Measurements from ENCODE around the gene UBE2D3. TPM values are rescaled to one million over a fixed set of nuclear protein-coding genes. Genes with fewer than 3 reads are reported as not detected.

The UBE2D3 gene
- total RNA-seq, 1 donor from 2014 or later: 283 TPM

DNA sequence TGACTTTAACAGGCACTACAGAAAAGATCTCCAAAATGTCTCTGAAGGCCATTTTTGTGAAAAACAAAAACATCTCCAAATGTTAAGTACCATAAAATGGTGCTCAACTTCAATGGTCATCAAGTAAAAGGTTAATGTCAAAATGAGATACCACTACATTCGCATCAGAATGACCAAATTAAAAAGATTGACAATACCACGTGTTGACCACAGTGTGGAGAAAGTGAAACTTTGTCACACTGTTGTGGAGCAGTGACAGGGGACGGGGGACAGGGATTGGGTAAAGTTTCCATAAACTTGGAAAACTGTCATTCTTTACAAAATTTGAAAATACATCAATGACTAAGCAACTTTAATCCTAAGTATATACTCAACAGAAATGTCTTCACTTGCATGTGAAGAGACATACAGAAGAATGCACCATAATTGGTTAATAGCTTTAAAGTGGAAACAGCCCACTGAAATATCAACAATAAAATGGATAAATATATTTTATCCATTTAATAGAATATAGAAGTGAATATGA, 22.3 kb upstream of the UBE2D3 start:
- TF ChIP-seq, protein P1, sequence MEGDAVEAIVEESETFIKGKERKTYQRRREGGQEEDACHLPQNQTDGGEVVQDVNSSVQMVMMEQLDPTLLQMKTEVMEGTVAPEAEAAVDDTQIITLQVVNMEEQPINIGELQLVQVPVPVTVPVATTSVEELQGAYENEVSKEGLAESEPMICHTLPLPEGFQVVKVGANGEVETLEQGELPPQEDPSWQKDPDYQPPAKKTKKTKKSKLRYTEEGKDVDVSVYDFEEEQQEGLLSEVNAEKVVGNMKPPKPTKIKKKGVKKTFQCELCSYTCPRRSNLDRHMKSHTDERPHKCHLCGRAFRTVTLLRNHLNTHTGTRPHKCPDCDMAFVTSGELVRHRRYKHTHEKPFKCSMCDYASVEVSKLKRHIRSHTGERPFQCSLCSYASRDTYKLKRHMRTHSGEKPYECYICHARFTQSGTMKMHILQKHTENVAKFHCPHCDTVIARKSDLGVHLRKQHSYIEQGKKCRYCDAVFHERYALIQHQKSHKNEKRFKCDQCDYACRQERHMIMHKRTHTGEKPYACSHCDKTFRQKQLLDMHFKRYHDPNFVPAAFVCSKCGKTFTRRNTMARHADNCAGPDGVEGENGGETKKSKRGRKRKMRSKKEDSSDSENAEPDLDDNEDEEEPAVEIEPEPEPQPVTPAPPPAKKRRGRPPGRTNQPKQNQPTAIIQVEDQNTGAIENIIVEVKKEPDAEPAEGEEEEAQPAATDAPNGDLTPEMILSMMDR (conservative IDR thresholded peaks at IDR 0.05; ENCODE audit: low read depth, low read length): no peak
- no peak overlapping the region for H3K4me3 ChIP-seq (ENCODE audit: low read depth, low read length)
- DNase-seq (ENCODE audit: low read depth): no peak

- no peak overlapping the region for H3K4me3 ChIP-seq (ENCODE audit: low read depth, low read length)
- DNase-seq (ENCODE audit: low read depth): no peak
- TF ChIP-seq, protein P1 (conservative IDR thresholded peaks at IDR 0.05; ENCODE audit: low read depth, low read length): no peak
These were observed 20.3 kb upstream of the UBE2D3 start for GRCh38 chr4:102847687-102848086.

DNA sequence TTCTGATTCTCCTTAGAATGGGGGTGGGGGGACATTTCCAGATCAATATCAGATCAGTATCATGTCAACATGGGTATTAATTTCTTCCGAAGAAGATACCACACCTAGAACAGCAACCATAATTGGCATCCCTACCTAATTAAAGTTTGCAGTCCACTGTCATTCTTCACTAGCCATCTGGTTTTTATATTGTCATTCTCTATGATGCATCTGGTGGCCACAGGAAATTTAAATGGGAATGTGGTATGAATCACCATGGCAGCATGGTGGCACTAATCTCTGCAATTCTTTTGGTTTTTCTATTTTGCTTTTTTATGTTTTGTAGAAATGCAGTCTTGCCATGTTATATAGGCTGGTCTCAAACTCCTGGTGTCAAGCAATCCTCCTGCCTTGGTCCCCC, 16.6 kb upstream of the UBE2D3 start:
- DNase-seq (ENCODE audit: low read depth): no peak
- TF ChIP-seq, protein P1 (conservative IDR thresholded peaks at IDR 0.05; ENCODE audit: low read depth, low read length): no peak
- no peak overlapping the region for H3K4me3 ChIP-seq (ENCODE audit: low read depth, low read length)

DNA sequence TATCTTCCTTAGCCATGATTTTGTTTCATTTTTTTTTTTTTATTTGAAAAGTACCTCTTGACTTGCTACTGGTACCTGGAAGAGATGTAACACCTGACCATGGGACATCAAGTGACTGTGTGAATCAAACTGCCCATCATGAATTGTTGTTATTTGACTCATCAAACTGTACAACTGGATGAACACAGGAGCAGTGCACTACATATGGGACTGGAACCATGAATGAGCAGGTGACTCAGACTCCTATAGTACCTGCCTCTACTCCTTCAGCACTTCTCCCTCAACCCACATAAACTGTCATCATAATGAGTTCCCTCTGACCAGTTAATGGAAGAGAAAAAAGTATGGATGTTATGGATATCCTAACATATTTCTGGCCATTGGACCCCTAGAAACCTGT, 15.9 kb upstream of the UBE2D3 start:
- TF ChIP-seq, protein P1 (conservative IDR thresholded peaks at IDR 0.05; ENCODE audit: low read depth, low read length): no peak
- H3K4me3 ChIP-seq (ENCODE audit: low read depth, low read length): no peak overlapping the region
- peak; percentile 61 for DNase-seq (ENCODE audit: low read depth)

GRCh38 chr4:102842367-102842766, 15.0 kb upstream of the UBE2D3 start:
- no peak for DNase-seq (ENCODE audit: low read depth)
- TF ChIP-seq, protein P1 (conservative IDR thresholded peaks at IDR 0.05; ENCODE audit: low read depth, low read length): no peak
- no peak overlapping the region for H3K4me3 ChIP-seq (ENCODE audit: low read depth, low read length)

DNA sequence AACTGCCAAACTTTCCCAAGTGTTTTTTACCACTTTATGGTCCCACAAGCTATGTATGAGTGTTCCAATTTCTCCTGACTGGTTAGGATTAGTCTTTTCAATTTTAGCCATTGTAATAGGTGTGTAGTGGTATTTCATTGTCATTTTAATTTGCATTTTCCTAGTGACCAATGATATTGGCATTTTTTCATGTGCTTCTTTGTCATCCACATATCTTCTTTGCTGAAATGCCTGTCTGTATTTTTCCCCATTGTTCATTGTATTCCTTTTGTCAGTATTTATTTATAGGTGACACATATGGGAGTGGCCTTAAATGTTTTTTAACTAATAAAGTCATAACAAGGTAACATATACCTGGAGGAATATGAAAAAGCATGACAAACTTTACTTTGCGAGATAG, 9.2 kb upstream of the UBE2D3 start:
- TF ChIP-seq, protein P1 (conservative IDR thresholded peaks at IDR 0.05; ENCODE audit: low read depth, low read length): no peak
- DNase-seq (ENCODE audit: low read depth): no peak
- no peak overlapping the region for H3K4me3 ChIP-seq (ENCODE audit: low read depth, low read length)

- no peak overlapping the region for H3K4me3 ChIP-seq (ENCODE audit: low read depth, low read length)
- TF ChIP-seq, protein P1 (conservative IDR thresholded peaks at IDR 0.05; ENCODE audit: low read depth, low read length): no peak
These were observed 5.3 kb upstream of the UBE2D3 start for GRCh38 chr4:102832667-102833066.

More at GRCh38 chr4:102832667-102833066, 5.3 kb upstream of the UBE2D3 start:
- DNase-seq (ENCODE audit: low read depth): no peak

Measured in epithelial cell of proximal tubule (primary cell).